Gastroesophageal sphincter (tissue), 3 donors: ENCODE measurements around the gene UBL5.

Experiments used
- CTCF ChIP-seq, 4 experiments: fragments of 200-600 bp in 2 of 4; fragments of 450-650 bp in 2 of 4; sonication (generic) in 1 of 4; IDR thresholded peaks; one replicate each; pipeline ENCODE4 v1.5.1; 2017 to 2019; ENCODE audit warnings: antibody characterized with exemption in 4 of 4, mild to moderate bottlenecking in 2 of 4, moderate library complexity in 2 of 4
- EP300 ChIP-seq: sonication (generic); formaldehyde crosslinking; IDR thresholded peaks from one replicate; pipeline ENCODE4 v1.6.1; 2017; ENCODE audit warnings: antibody characterized with exemption, mild to moderate bottlenecking

DNA sequence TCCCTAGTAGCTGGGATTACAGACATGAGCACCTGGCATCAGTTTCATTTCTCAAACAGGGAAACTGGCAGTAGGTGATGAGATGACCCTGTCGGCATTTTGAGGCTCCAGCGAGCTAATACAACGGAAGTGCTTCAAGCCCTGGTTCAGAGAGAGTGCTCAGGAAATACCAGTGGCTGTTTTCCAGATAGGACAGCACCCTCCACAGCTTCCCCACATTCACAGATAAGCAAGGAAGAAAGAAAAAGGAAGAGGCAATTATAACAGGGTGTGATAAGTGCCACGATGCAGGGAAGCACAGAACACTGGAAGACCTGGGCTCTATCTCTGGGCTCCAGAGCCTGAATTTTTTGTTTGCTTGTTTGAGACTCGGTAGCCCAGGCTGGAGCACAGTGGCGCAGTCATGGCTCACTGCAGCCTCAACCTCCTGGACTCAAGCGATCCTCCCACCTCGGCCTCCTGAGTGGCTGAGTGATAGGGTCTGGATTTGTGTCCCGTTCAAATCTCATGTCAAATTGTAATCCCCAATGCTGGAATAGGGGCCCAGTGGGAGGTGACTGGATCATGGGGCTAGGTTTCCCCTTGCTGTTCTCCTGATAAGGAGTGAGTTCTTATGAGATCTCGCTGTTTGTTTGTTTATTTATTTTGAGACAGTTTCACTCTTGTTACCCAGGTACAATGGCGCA lies 50.9 kb downstream of the UBL5 start:
- TF ChIP-seq EP300 (no peak), CTCF (IDR thresholded peaks at IDR 0.05) (no peak)
